ENCODE data around the gene RETN.
"Not testable (repeated sequence)": the region's sequence is repeated elsewhere in the genome, so short reads cannot be mapped to it uniquely, and the experiment has no call there.

The RETN gene

DNA sequence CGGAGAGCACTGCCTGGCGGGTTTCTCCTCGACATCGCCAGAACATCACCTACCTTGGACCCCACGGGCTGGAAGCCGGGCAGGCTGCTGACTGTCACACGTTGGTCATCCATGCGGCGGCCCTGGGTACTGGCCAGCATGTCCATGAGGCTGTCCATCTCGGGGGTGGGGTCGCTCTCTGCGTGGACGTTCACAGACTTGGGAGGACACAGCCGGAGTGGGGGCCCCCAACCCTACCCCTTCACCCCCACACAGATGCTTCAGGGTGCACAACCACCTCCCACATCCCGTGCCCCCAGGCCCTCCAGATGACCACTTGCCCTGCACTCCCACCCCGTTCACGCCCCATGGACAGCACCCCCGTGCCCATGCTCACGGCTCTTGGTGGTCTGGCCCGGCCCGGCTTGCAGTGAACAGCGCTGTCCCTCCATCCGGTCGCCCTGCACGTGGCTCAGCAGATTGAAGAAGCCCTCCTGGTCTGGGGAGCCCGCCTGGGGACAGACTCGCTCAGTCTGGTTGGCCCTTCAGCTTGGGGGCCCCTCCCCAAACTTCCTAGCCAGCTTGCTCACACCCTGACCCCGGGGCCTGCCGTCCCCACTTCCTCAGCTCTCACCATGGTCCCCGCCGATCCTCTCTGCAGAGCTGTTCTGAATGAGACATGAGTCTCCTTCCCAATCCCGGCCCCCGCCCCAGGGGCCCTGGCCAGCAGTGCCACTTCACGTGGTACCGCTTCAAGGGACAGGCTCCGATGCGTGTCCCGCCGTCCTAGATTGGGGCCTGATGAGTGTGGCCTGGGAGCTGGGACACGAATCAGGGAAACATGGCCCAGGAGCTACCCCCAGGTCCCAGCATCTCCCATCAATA lies 36.3 kb upstream of the RETN start:
- H3K4me3 ChIP-seq (ENCODE audit: low read length), result no peak overlapping the region
- no peak for TF ChIP-seq ZNF274 (IDR thresholded peaks at IDR 0.05; ENCODE audit: low read depth, low read length)

DNA sequence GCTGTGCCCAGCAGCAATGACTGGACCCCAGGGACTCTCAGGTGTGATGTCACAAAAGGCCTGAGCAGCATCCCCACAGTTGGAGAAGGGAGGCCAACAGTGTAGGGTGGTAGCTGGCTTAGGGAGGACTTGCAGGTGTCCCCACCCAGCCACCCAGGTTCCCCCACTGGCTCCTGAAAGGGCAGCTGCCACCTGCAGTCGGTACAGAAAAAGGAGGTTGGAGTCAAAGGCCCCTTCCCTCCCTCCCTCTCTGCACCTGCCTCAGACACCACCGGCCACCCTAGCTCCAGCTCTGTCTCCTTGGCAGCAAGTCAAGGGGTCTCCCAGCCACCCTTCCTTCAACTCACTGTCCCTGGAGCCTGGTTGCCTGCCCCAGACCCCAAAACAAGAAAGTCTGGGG lies 35.2 kb upstream of the RETN start, which contains the start of gene PCP2:
Gene PCP2, minus strand, starts transcription at position 22 of the 400 bp plus-strand sequence. CDS start 262 bp downstream, outside the sequence.
- H3K4me3 ChIP-seq (ENCODE audit: low read length), result no peak within 1 kb of the TSS
- TF ChIP-seq ZNF274 (IDR thresholded peaks at IDR 0.05; ENCODE audit: low read depth, low read length), result no peak

DNA sequence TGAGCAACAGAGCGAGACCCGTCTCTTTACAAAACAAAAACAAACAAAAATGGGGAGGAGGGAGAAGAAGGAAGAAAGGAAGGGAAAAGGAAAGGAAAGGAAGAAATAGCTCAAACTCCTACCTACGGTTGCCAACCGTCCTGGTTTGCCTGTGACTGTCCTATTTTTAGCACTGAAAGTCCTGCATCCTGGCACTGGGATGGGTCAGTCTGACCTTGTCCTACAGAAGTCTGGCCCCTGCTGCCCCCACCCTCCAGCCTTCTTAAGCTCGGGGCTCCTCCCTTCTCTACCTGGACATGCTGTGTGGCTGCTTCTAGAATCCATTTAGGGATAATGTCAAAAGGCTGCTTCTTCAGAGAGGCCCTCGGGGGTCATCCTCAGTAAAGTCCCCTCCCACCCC lies 33.2 kb upstream of the RETN start:
- no peak for TF ChIP-seq ZNF274 (IDR thresholded peaks at IDR 0.05; ENCODE audit: low read depth, low read length)
- no peak overlapping the region for H3K4me3 ChIP-seq (ENCODE audit: low read length)

DNA sequence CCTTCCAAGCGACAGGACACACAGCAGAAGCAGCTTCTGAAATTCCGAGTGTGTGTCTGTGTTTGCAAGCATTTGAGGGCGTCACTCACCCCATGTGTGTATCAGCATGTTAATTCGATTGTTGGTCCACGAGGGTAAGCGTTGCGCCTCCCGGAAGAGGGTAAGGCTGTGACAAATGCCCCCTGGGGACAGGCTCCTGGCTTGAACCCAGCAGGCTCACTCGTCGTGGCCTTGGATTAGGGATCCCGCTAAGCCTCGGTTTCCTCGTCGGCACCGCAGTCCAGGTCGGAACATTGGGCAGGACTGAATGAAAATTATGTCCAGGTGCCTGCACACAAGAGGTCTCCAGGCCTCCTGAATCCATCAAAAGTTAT lies 32.5 kb upstream of the RETN start:
- no peak for TF ChIP-seq ZNF274 (IDR thresholded peaks at IDR 0.05; ENCODE audit: low read depth, low read length)
- peak overlapping the region; percentile 45; the same call in 1 of the 2 replicates for H3K4me3 ChIP-seq (ENCODE audit: low read length)

DNA sequence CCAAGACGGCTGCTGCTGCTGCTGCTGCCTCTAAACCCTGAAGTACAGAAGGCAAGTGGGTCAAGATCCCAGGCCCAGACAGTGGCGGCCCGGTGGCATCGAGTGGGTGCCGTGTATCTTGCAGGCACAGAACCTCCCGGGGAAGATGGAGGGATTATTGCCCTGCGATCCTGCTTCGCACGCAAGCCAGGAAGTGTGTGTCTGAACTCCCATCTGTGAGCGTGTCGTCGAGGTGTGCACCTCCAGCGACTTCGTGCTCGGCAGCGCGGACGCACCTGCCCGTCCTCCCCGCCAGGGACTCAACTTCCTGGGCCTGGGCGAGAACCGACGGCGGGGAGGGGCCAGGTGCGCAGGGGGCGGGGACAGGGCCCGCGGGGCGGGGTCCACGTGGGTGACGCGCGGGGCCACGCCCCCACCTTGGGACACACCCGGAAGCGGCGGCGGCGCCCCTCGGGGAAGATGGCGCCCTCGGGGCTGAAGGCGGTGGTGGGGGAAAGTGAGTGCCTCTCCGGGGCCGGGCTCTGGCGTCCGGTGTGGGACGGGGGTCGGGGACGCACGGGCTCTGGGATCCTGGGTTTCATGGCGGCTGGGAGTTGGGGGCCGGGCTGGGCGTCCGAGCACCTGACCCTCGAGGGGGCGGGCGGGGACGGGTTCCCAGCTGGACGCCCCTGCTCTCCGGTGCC lies 32.0 kb upstream of the RETN start, which contains the start of gene STXBP2:
Gene STXBP2, plus strand, starts transcription at position 420 of the 683 bp plus-strand sequence. Its CDS starts 40 bp downstream, at position 460.
- peak within 1 kb of the TSS; percentile 84 for H3K4me3 ChIP-seq (ENCODE audit: low read length)
- TF ChIP-seq ZNF274 (IDR thresholded peaks at IDR 0.05; ENCODE audit: low read depth, low read length), result no peak

DNA sequence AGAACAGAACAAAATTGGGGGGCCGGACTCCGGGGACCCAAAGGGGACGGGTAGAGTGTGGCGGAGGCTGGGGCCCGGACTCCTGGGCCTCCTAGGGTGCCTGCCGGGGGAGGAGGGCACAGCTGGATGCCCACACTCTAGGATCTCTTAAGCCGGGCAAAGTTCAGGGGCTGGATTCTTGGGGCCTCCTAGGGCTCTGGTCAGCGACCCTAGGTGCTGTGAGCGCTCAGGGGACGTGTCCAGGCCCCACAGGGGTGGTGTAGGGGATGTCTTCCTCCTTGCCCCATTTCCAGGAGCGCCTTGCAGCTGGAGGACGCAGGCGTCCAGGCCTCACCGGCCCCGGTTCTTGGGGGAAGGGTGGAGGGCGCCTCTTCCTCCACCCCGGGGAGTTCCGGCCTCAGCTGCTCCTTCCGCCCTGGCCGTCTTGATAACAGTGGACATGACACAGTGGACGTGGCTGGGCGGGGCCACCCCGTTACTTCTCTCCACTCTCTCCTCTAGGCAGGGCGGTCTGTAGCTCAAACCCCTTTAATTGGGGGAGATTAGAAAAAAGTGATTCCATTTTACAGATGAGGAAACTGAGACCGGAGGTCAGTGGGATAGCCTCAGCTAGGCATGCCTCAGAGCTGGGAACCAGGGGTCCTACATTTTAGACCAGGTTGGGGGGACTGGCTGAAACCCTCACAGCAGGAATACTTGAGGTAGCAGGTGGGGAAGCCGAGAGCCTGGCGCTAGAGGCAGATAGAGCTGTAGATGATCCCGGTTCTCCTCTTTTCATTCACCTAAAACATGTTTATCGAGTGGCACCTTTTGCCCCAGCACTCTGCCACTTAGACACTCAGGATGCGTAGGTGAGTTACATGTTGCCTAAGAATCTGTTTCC lies 31.2 kb upstream of the RETN start:
- no peak for TF ChIP-seq ZNF274 (IDR thresholded peaks at IDR 0.05; ENCODE audit: low read depth, low read length)
- H3K4me3 ChIP-seq (ENCODE audit: low read length), result peak overlapping the region; percentile 84

DNA sequence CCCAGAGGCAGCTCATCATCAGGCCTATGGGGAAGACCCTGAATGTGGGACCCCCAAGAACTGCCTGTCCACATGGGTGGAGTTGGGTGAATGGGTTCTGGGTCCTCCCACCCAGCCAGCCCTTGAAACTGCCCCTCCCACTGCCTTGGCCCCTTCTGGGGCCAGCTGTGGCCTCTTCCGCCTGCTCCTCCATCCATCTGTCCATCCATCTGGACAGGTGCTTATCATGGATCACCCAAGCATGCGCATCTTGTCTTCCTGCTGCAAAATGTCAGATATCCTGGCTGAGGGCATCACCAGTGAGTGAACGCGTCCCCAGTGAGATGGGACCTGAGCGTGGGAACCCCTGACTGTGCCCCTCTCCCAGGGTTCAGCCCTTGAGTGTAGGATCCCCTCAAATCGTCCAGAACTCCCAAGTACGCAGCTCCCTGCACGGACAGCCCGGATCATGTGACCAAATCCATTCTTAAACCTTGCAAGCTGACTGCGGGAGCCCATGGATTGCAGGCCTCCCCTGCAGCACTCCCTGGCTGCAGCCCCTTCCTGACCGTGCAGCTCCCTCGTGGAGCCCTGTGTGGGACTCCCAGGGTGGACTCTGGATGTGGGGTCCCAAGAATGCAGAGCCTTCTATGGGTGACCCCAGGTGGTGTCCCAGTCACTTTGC lies 29.9 kb upstream of the RETN start:
- TF ChIP-seq ZNF274 (IDR thresholded peaks at IDR 0.05; ENCODE audit: low read depth, low read length), result no peak
- H3K4me3 ChIP-seq (ENCODE audit: low read length), result no peak overlapping the region

DNA sequence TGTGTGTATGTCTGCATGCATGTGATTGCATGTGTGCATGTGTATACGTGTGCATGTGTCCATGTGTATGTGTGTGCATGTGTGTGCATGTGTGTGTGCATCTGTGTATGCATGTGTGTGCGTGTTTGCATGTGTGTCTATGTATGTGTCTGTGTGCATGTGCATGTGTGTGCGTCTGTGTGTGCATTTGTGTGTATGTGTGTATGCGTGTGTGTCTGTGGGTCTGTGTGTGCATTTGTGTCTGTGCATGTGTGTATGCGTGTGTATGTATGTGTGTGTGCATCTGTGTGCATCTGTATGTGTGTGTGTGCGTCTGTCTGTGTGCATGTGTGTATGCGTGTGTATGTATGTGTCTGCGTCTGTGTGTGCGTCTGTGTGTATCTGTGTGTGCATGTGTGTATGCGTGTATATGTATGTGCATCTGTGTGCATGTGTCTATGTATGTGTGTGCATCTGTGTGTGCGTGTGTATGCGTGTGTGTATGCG lies 28.9 kb upstream of the RETN start:
- TF ChIP-seq ZNF274 (IDR thresholded peaks at IDR 0.05; ENCODE audit: low read depth, low read length), result no peak
- no peak overlapping the region for H3K4me3 ChIP-seq (ENCODE audit: low read length)

DNA sequence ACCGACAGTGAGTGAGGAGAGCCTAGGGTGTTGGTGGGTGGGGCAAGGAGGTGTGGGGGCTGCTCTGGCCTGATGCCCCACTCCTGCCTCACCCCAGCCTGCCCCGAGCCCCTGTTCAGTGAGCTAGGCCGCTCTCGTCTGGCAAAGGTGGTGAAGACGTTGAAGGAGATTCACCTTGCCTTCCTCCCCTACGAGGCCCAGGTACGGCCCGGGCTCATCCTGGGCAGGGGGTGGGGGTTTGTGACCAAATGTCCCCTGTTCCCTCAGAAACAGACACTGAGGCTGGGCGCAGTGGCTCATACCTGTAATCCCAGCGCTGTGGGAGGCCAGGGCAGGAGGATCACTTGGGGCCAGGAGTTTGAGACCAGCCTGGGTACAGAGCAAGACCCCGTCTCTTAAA lies 28.0 kb upstream of the RETN start:
- no peak for TF ChIP-seq ZNF274 (IDR thresholded peaks at IDR 0.05; ENCODE audit: low read depth, low read length)
- H3K4me3 ChIP-seq (ENCODE audit: low read length), result no peak overlapping the region

DNA sequence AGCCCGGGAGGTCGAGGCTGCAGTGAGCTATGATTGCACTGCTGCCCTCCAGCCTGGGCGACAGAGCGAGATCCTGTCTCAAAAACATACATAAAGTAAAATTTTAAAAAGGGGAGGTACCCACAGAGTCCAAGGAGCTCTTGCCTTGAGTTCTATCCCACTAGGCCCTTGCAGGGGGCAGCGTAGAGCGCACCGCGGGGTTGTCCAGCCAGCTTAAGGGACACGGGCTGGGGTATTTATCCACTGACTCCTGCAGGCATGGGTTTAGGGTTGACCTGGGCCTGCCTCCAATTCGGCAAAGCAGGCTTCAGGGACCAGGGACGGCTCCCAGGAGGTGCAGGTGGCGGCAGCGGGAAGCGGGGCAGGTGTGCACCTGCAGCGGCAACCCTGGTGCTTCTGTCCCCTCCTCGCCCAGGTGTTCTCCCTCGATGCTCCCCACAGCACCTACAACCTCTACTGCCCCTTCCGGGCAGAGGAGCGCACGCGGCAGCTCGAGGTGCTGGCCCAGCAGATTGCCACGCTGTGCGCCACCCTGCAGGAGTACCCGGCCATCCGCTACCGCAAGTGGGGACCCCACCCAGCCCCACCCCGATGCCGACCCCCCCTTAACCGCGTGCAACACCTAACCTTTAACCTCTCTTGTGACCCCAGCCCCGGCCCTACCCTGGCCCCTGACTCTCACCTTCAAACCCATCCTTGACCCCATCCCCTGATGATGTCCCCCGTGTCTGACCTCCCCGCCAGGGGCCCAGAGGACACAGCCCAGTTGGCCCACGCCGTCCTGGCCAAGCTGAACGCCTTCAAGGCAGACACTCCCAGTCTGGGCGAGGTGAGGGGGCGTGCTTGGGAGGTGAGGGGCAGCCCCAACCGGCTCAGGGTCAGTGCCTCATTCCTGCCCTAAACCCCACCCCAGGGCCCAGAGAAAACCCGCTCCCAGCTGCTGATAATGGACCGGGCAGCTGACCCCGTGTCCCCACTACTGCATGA lies 27.3 kb upstream of the RETN start:
- TF ChIP-seq ZNF274 (IDR thresholded peaks at IDR 0.05; ENCODE audit: low read depth, low read length), result no peak
- no peak overlapping the region for H3K4me3 ChIP-seq (ENCODE audit: low read length)

DNA sequence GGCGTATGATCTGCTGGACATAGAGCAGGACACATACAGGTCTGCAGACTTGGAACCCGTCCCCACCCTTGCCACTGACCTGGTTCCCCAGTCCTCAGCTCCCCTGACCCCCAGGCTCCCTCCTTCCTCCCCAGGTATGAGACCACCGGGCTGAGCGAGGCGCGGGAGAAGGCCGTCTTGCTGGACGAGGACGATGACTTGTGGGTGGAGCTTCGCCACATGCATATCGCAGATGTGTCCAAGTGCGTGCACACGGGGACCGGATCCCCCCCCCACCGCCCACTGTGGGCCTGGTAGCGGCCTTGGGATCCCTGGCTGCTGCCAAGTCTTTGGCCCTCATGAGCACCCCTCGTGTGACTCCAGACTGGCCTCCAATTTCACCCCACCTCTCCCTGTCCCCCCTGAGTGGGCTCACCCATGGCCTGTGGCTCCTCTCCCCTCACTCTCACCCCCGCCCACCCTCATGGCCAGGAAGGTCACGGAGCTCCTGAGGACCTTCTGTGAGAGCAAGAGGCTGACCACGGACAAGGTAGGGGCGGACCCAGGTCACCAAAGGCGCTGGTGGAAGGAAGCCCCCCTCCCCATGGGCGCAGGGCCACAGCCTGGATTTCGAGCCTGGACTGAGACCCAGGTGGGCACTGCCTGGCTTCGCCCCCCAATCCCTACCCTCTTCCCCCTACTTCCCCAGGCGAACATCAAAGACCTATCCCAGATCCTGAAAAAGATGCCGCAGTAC lies 26.4 kb upstream of the RETN start:
- TF ChIP-seq ZNF274 (IDR thresholded peaks at IDR 0.05; ENCODE audit: low read depth, low read length), result no peak
- H3K4me3 ChIP-seq (ENCODE audit: low read length), result no peak overlapping the region

DNA sequence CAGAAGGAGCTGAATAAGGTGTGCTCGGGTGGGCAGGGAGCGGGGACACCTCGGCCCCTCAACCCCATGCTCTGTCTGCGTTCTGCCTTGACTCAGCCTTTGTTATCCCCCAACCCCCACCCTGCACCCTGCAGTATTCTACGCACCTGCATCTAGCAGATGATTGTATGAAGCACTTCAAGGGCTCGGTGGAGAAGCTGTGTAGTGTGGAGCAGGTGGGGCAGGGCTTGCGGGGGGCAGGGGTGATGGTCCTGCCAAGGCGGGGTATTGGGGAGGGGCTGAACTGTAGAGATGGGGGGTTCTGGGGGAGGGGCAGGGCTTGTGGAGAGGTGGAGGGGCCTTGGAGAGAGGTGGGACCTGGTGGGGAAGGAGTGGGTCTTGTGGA lies 25.8 kb upstream of the RETN start:
- no peak for TF ChIP-seq ZNF274 (IDR thresholded peaks at IDR 0.05; ENCODE audit: low read depth, low read length)
- no peak overlapping the region for H3K4me3 ChIP-seq (ENCODE audit: low read length)

DNA sequence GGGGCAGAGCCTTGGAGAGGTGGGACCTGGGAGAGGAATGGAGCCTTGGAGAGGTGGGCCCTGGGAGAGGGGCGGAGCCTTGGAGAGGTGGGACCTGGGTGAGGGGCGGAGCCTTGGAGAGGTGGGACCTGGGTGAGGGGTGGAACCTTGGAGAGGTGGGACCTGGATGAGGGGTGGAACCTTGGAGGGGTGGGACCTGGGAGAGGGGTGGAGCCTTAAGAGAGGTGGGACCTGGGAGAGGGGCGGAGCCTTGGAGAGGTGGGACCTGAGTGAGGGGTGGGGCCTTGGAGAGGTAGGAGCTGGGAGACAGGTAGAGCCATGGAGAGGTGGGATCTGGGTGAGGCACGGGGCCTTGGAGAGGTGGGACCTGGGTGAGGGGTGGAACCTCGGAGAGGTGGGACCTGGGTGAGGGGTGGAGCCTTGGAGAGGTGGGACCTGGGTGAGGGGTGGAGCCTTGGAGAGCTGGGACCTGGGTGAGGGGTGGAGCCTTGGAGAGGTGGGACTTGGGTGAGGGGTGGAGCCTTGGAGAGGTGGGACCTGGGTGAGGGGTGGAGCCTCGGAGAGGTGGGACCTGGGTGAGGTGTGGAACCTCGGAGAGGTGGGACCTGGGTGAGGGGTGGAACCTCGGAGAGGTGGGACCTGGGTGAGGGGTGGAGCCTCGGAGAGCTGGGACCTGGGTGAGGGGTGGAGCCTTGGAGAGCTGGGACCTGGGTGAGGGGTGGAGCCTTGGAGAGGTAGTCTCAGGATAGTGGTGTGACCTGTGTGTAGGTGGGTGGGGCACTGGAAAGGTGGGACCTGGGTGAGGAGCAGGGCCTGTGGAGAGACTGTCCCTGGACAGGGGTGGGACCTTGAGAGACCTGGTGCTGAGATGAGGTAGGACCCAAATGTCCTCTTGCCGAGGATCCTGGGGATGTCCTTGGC lies 25.0 kb upstream of the RETN start:
- H3K4me3 ChIP-seq (ENCODE audit: low read length), result not testable (repeated sequence)

Measured in GM08714 (cell line).